ENCODE data around the gene NSD2.

GRCh38 chr4:1862961-1863296, 8.3 kb upstream of the NSD2 start:
- TF ChIP-seq CTCF (IDR thresholded peaks at IDR 0.05) (no peak), POLR2A (IDR thresholded peaks at IDR 0.05) (no peak)

Data from Peyer's patch (tissue), 4 donors.